Stimulated activated CD4-positive, alpha-beta T cell treated with anti-CD3 and anti-CD28 coated beads, Interleukin-1b, Interleukin-23, amount 100 ng/mL, for 24 hours (primary cell): ENCODE results near the gene CACNA2D3.

Experiments used
- DNase-seq, 4 experiments: peaks; one replicate each; pipeline ENCODE4 v3.0.0-alpha.2; 2020; ENCODE audit warnings: low read depth in 4 of 4, low spot score in 1 of 4

The CACNA2D3 gene

DNA sequence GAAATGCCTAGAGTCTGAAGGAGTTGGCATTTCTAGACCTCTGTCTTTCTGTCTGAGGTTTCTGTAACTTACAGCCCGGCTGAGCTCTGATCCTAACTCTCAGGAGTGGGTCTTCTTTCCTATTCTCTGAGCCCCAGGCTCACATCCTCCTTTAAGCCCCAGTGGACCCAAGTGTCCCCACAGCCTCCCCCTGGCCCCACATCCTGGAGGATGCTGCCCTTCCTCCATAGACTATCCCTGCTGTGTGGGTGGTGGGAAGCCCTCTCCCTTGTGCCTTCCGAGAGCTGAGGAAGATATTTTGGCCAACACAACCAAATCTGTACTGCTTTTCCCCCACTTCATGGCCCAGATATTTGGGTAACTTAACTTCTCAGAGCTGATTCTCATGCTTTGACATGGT, 654.2 kb downstream of the CACNA2D3 start:
- DNase-seq = no peak

DNA sequence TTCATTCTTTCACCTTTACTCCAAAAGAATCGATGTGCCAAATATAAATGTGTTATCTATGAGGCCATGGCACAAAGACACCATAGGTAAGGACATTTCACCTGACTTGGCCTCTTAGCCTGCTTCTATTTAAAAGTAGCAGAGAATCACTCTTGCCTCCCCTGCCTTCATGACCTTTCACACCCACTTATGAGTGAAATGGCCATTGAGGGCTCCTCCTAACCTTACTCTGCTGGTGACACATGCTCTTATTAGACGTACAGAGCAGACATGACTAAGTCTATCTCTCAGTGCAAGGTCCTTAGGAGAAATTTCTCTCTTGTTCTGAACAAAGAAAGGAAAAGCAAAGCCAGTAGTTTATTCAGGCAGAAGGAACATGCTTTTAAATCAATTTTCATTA, 654.8 kb downstream of the CACNA2D3 start:
- no peak for DNase-seq

GRCh38 chr3:54780336-54780735, 658.0 kb downstream of the CACNA2D3 start:
- DNase-seq = no peak

DNA sequence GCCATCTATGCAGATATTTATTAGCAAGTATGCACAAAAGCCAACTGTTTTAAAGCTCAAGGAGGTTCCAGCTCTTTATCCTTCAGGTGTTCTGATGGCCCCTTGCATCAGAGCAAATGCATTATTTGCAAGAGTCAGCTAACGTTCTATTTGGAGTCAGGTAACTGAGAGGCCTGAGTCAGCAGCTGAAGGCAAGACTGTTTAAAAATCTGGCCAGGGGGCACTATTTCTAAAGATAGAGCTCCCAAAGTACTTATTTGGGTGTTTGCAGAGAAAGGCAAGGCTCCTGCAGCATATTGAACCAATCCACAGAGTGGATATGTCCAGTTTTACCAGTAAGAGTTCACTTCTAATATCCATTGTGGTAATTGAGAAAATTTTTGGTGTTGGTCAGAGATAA, 659.4 kb downstream of the CACNA2D3 start:
- no peak for DNase-seq

DNA sequence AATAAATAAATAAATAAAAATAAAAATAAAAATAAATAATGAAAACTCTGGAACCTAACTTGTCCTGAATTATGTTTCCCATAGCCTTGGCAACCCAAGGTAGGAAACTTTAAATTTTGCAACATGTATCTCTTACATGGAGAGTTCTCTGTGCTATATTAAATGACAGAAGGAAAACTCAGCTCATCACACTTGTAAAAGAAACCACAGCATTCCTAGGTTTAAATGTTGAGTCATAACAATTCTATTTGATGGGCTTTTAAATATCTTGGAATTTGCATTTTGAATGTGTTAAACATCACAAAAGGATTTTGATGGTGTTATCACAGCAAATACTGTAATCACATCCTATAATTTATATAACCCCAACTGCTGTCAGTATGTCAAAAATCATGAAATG, 661.3 kb downstream of the CACNA2D3 start:
- no peak for DNase-seq

- DNase-seq = no peak
Measured at GRCh38 chr3:54784021-54784420, 661.7 kb downstream of the CACNA2D3 start.

GRCh38 chr3:54785976-54786375, 663.6 kb downstream of the CACNA2D3 start:
- DNase-seq = no peak

- no peak for DNase-seq
Measured at GRCh38 chr3:54790051-54790450, 667.7 kb downstream of the CACNA2D3 start.

- DNase-seq = no peak
Measured at GRCh38 chr3:54791501-54792156, 669.3 kb downstream of the CACNA2D3 start.

DNA sequence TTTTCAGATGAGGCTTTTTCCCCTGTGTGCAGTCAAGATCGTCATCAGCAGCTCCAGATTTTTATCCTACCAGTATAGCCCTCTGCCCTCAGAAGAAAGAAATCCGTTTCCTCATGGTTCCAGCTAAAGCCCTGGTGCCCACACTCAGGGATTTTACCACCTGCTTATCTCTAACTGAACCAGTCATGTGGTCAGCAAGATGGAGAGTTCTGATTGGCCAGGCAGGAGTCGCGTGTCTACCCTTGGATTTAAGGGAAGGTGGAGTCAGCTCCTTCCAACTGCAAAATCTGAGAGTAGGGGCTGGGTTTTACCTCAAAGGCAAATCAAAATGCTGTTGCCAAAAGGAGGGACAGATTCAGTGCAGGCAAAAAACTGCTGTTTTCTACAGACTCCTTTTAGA, 670.2 kb downstream of the CACNA2D3 start:
- DNase-seq = no peak

DNA sequence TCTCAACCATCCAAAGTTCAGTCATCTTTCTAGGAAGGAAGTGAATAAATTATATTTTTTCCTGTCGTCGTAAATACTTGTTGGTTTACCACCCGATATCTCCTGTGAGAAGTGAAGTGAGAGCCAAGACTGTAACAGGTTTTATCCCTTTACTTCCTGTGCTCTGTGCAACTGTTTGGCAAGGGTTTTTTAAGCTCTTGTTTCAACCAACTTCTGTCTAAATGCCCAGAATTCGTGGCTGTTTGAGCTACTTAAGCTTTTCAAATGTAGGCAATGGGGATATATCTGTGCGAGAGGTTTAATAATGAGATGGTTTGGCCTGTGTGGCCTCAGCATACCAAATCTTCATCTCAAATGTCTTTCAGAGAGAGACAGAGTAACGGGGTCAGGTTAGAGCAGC, 670.8 kb downstream of the CACNA2D3 start:
- no peak for DNase-seq

DNA sequence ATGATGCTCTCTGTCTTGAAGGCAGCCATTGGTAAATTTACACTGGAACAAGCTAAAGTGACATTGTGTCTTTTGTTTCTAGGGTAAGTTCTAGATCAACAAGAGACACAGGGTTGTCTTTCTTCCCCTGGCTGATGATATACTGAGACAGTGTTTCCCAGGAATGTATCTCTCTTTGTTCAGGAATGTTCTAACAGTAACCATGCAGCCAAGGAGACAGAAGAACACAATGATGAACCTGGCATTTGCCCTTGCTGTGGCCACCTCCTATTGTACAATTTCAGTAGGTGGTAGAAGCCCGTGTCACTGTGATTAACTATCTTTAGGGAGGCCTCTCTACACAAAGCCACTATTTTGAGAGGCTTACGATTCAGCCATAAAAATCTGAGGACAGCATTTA, 674.8 kb downstream of the CACNA2D3 start:
- DNase-seq = no peak

DNA sequence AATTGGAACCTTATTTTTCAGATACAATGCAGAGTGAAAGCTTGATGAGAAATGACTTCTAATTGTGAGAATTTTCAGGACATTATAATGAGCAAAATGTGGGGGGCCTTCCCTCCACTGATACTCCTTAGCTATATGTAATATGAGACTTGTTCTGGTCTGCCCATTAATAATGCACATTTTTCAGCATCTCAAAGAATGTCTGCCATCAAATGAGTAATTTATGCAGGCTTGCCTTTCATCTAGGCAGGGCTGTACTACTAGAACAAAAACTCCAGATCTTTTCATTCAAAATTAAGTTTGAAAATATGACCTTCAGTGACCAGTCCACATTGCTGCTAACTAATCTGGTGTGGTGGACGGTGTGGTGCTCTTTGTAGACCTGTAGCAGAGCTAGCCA, 678.1 kb downstream of the CACNA2D3 start:
- DNase-seq = no peak

DNA sequence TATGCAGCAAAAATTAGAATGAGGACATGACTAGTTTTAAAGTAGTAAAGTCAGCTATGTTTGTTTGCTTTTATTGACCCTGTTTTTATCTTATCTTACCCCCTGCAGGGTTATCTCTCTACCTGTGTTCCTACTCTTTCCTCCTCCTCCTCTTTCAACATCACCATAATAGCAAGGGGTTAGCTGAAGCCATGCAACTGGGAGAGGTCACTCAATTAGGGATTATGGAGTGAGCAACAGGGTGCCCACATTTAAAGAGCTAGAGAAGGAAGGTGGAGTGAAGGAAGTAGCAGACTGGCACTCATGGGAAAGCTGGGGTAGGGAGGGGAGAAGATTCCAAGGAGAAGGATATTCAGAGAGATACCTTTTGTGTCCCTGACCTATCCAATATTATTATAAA, 679.6 kb downstream of the CACNA2D3 start:
- DNase-seq = no peak

- no peak for DNase-seq
Measured at GRCh38 chr3:54810401-54810800, 688.0 kb downstream of the CACNA2D3 start.

DNA sequence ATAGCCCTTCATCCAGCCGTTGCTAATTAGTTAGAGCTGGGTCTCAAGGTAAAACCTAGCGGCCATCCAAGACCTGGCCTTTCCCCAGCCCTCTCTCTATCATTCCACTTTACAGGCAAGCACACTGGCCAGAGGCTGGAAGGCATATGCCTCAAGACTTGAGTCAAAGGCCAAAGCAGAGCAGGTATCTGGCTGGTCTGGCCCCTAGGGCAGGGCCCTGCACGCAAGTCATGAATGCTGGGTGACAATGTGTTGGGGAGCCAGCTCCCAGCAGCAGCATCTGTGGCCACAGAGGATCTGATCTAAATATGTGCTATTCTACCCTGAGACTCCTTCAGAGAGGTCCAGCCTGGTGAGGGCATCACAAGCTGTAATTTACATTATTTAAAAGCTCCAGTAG, 691.9 kb downstream of the CACNA2D3 start:
- no peak for DNase-seq

DNA sequence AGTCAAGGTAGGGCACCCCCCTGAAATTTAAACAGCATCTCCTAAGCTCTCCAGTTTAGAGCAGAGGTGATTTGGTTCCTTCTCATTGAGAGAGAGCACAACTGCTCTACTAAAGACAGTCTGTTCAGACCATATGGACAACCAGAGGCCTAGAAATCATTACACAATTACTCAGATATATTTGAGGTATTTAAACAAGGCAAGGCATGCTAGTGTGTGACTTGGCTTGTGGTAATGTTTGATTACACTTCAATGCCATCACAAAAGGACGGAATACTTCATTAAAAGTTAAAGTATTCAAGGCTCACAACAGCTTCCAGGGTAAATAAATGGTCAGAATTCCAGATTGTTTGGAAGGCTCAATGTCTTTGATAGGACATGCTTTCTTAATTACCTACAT, 695.3 kb downstream of the CACNA2D3 start:
- no peak for DNase-seq

DNA sequence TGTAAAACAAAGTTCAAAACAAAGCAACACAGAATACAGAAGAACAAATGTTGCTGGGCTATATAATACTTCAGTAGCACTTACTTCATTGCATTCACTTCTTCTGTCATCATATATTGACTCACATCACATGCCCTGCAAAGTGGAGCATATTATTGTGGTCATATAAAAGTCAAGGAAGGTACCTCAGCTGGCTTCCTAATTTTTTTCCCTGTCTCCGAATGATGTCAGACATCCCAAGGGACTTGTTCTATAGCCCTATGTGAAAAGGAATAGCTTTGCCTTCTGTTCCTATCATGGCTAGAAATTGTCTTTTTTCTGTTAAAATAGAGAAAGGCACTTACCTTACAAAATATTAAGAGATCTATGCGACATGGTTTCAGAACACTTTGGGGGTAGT, 696.1 kb downstream of the CACNA2D3 start:
- DNase-seq = no peak

DNA sequence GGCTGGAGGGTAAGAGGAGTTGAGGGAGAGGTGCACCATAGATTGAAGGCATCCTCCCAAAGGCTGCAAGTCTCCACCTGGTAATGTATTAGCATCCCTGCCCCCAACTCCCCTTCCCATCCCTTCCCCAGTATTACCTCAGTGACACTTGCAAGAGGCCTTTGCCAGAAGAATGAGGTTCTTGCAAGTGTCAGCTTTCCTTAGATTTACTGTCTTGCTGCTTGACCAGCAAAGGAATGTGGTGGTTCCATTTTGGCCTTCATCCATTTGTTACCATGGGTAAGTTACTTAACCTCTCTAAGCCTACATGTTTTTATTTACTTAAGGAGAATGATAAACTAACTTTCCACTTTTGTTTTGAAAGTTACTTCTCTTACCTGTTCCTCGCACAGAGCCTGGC, 696.6 kb downstream of the CACNA2D3 start:
- DNase-seq = no peak

- DNase-seq = no peak
Measured at GRCh38 chr3:54819946-54820345, 697.6 kb downstream of the CACNA2D3 start.

GRCh38 chr3:54822206-54822605, 699.9 kb downstream of the CACNA2D3 start:
- no peak for DNase-seq

DNA sequence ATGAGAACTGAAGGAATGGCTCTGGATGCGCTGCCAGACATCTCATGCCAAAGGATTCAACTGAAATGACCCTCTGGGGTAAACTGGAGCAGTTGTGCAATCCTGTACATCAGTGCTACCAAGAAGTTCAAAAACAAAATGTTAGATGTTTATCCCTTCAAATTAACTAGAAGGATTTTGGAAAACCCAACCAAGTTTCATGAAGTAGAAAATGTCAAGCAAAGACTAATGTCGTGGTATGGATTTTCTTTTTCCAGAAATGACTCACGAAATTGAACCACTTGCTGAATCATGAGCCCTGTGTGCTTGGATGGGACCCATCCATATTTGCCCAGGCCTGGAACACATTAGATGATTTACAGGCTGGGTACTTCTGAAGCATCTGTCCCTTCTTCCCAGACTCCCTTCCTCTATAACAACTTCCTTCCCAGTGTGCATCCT, 703.9 kb downstream of the CACNA2D3 start:
- DNase-seq = no peak

- no peak for DNase-seq
Measured at GRCh38 chr3:54827056-54827687, 704.8 kb downstream of the CACNA2D3 start.
